Neutrophil (primary cell): ENCODE measurements around the gene TRAPPC12.

Experiments used
- H3K27ac ChIP-seq: fragments of 200-600 bp; sonication (generic); 2 replicates; pipeline ENCODE4 v1.5.1; 2016; ENCODE audit warnings: mild to moderate bottlenecking, moderate library complexity
- H3K27me3 ChIP-seq: fragments of 200-600 bp; sonication (generic); 2 replicates; pipeline ENCODE4 v1.6.0; 2016; ENCODE audit warnings: mild to moderate bottlenecking
- H3K36me3 ChIP-seq: fragments of 200-600 bp; sonication (generic); 2 replicates; pipeline ENCODE4 v1.5.1; 2017
- H3K4me1 ChIP-seq, 2 experiments: fragments of 200-600 bp in 1 of 2; sonication (generic) in 1 of 2; 1 replicate in 1 of 2; 2 replicates in 1 of 2; pipeline versions ENCODE4 v1.5.1 to v1.6.1; 2013 to 2016; ENCODE audit warnings: low read depth in 1 of 2, low read length in 1 of 2, mild to moderate bottlenecking in 1 of 2, moderate library complexity in 1 of 2; ENCODE audit not compliant: control insufficient read depth in 1 of 2, insufficient read depth in 1 of 2
- H3K4me3 ChIP-seq, 2 experiments: fragments of 200-600 bp in 1 of 2; sonication (generic) in 1 of 2; 1 replicate in 1 of 2; 2 replicates in 1 of 2; pipeline ENCODE4 v1.5.1; 2013 to 2016; ENCODE audit warnings: low read depth in 1 of 2, low read length in 1 of 2, mild to moderate bottlenecking in 1 of 2, moderate library complexity in 1 of 2
- H3K9me3 ChIP-seq: fragments of 200-600 bp; sonication (generic); 2 replicates; pipeline ENCODE4 v1.5.1; 2016
- TF ChIP-seq, protein P1 (sequence below): fragments of 200-600 bp; sonication (generic); IDR thresholded peaks from 2 replicates; pipeline ENCODE4 v1.5.1; 2016; ENCODE audit warnings: antibody characterized with exemption

TRAPPC12 gene

DNA sequence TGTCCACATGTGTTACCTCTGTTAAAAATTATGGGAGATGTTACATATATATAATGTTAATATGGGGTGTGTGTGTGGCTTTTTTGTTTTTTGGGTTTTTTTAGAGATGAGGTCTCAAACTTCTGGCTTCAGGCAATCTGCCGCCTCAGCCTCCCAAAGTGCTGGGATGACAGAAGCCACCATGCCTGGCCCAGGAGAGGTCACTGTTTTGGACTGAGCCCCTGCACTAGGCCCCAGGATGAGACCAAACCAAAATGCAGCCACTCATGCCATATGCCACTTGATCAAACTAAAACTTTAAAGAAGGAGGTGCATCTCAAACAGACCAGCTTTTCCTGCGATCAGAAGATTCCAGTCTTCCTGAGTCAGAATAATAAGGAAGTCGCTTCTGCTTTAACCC lies 137.3 kb downstream of the TRAPPC12 start:
- H3K4me1 ChIP-seq = peaks cover 13 to 14% of the 10 kb centered on the region in 2 experiments
- H3K27ac ChIP-seq = no peak overlapping the region
- H3K27me3 ChIP-seq = no peaks in the 10 kb centered on the region
- TF ChIP-seq, protein P1, sequence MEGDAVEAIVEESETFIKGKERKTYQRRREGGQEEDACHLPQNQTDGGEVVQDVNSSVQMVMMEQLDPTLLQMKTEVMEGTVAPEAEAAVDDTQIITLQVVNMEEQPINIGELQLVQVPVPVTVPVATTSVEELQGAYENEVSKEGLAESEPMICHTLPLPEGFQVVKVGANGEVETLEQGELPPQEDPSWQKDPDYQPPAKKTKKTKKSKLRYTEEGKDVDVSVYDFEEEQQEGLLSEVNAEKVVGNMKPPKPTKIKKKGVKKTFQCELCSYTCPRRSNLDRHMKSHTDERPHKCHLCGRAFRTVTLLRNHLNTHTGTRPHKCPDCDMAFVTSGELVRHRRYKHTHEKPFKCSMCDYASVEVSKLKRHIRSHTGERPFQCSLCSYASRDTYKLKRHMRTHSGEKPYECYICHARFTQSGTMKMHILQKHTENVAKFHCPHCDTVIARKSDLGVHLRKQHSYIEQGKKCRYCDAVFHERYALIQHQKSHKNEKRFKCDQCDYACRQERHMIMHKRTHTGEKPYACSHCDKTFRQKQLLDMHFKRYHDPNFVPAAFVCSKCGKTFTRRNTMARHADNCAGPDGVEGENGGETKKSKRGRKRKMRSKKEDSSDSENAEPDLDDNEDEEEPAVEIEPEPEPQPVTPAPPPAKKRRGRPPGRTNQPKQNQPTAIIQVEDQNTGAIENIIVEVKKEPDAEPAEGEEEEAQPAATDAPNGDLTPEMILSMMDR = no peak
- H3K4me3 ChIP-seq = no peak overlapping the region
- peaks cover 20% of the 10 kb centered on the region for H3K36me3 ChIP-seq
- no peaks in the 10 kb centered on the region for H3K9me3 ChIP-seq

DNA sequence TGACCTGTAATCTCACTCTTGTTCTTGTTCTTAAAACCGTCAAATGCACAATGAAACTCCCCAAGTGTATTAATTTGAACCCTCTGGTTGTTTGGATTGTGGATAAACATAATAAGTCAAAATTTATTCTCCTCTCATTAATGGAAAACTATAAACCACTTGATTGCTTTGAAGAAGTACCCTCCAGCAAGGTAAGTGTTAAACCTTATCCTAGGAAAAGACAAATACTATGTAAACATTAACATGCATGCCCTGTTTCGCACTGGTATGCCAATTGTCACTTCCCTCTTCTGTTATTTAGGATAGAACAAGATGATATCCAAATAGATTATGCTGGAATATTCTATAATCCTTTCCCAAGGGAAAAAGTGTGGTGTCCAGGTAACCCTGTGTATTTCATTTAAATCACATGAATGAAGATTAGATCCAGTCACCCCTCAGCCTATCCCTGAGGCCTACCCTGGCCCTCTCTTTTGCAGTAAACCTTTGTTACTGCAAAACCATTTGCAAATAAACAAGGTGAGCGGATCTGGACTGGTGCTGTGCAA lies 138.5 kb downstream of the TRAPPC12 start:
- Histone ChIP-seq H3K4me1 (peaks cover 13 to 14% of the 10 kb centered on the region in 2 experiments), H3K4me3 (peak overlapping the region; percentile 90 to 91), H3K27me3 (no peaks in the 10 kb centered on the region), H3K27ac (peak overlapping the region; percentile 85), H3K9me3 (no peaks in the 10 kb centered on the region), H3K36me3 (peaks cover 8% of the 10 kb centered on the region)
- TF ChIP-seq, protein P1 = no peak

DNA sequence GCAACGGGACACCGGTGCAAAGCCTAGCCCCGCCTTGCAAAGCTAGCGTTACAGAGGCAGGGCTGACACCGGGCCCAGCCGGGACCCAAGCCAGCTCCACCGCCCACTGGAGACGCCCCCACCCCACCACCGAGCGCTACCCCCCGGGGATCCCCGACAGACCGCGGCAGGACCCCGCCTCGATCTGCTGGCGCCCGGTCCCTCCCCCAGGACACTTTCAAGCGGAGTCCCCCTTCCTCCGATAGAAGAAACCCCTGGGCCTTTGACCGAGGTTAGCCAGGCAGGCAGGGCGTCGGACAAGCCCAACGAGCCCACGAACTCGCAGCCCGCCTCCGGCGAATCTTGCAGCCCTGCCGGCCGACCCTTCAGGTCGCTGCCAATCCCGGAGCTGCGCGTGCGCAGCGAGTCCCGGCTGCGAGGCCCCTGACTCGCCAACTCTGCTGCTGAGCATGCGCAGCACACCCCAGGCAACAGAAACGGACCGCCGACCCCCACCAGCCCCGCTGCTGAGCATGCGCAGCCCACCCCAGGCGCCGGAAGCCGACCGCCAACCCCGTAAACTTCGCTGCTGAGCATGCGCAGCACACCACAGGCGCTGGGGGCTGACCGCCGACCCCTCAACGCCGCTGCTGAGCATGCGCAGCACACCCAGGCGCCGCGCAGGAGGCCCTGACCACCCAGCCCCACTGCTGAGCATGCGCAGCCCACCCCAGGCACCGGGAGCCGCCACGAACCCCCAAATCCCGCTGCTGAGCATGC lies 139.2 kb downstream of the TRAPPC12 start:
- Histone ChIP-seq H3K4me1 (peaks cover 13 to 14% of the 10 kb centered on the region in 2 experiments), H3K36me3 (peaks cover 2% of the 10 kb centered on the region), H3K9me3 (no peaks in the 10 kb centered on the region), H3K4me3 (peak overlapping the region; percentile 90 to 91), H3K27ac (peak overlapping the region; percentile 85), H3K27me3 (no peaks in the 10 kb centered on the region)
- TF ChIP-seq, protein P1 = no peak

DNA sequence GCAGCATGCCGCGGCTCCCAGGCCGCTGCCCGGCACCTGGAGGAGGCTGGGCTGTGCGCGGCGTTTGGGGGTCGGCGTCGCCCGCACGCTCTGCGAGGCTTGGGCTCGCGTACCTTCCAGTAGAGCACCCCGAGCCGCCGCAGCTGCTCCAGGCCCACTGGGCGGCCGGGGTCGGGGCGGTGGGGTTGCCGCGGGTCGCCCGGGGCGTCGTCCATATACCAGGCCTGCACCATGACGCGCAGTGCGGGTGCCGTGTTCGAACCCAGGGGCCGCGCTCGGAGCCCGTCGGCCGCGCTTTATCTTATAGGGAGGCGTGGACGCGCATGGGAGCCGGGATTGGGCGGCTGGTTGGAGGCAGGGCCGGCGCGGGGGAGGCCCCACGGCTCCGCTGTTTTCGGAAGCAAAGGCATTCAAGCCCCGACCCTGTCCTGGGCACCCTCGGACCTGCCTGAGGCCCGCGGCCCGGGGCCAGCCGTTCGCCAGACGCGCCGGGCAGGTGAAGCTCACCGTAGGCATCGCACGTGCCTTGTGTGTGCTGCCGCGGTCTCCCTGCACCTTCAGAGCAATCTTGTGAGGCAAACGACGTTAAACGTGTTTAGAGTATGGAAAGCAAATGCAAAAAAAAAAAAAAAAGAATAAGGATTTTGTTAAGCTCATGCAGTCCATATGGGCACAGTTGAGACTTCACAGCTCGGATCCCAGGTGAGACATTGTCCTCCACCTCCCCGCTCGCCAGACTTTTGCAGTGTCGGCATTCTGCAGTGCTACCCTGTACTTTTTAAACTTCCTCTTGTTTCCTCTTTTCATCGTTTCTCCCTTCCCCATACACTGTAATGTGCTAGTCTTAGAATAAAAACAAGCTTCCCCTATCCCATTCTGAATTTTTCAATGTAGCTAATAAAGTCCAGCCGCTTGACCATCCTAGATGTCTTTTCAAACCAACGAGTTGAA lies 140.0 kb downstream of the TRAPPC12 start, which contains the start of gene ADI1:
TSS of gene ADI1 (minus strand) at position 277 of the 951 bp plus-strand sequence. CDS start at position 233, 44 bp downstream.
- TF ChIP-seq, protein P1 = no peak
- Histone ChIP-seq H3K4me3 (peak within 1 kb of the TSS; percentile 90 to 91), H3K9me3 (no peaks in the 10 kb centered on the region), H3K36me3 (no peaks in the 10 kb centered on the region), H3K4me1 (peaks cover 13 to 14% of the 10 kb centered on the region in 2 experiments), H3K27ac (peak within 1 kb of the TSS; percentile 85), H3K27me3 (no peaks in the 10 kb centered on the region)

DNA sequence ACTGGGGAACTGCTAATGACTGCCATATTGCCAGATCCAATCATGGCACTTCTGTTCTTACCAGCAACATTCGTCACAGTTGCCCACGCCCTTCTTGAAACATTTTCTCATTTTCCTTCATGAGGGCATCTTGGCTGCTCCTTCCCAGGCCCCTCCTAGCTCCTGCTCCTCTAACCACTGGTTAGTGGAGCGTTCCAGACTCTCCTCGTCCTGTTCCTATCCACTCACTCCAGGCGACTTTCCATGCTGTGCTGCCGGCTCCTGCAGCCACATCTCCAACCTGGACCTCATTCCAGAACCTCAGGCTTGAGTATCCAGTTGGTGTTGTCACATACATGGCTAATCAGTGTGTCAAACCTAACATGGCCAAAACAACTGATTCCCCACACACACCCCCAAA lies 141.1 kb downstream of the TRAPPC12 start:
- Histone ChIP-seq H3K4me1 (peaks cover 13 to 14% of the 10 kb centered on the region in 2 experiments), H3K36me3 (no peaks in the 10 kb centered on the region), H3K9me3 (no peaks in the 10 kb centered on the region), H3K27ac (no peak overlapping the region), H3K27me3 (no peaks in the 10 kb centered on the region), H3K4me3 (peak overlapping the region; percentile 90 to 91)
- TF ChIP-seq, protein P1 = no peak
